NCI-H69 (cell line): ENCODE measurements around the gene WRAP73.

Experiments
- DNase-seq: peaks from one replicate; lab custom pipeline; 2025; lab: John Stamatoyannopoulos, UW

The WRAP73 gene

GRCh38 chr1:3668585-3669300 is 18.8 kb upstream of the WRAP73 start:
- DNase-seq = peak; percentile 94

DNA sequence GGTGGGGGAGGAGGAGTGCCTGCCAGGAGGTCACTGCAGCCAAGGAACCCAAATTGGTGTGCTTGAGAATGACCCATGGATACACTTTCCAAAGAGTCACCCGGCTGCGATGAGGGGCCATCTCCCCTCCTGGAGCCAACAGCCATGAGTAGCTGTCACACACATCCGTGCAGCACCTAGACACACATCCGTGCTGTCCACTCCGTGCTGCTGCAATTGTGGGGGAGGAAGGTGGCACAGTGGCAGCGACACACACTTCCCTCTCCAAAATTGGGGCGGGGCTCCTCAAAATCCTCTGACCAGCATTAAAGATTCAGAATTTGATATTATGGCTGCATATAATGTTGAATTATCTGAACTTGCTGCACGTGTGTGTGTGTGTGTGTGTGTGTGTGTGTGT is 18.2 kb upstream of the WRAP73 start:
- peak; percentile 53 for DNase-seq

GRCh38 chr1:3664700-3665375 is 14.9 kb upstream of the WRAP73 start:
- DNase-seq = peak; percentile 51

- DNase-seq = peak; percentile 86
These were observed 14.2 kb upstream of the WRAP73 start for GRCh38 chr1:3663999-3664699.

DNA sequence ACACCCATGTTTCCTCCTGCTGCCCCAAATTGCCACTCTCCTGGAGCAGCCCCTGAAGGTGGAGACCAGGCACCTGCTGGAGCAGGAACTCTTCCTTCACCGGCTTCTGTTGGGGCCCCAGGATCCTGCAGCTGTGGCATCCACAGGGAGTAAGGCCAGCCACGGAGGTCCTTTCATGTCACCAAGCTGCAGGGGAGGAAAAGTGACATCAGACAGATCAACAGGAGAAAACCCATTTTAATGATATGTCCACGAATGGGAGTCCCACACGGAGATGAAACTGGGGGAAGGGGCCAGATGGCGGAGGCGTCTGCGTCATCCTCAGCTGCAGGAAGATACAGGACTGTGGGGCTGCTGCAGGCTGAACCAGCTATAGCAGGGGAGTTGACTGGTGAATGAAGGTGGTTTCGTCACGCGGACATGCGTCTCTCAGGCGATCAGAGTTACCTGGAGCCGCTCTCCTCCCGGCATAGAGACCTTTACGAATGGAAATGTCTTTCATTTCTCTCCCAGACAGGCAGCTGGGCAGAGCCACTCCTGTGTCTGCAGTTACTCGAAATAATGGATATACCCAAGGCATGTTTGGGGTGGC is 12.3 kb upstream of the WRAP73 start:
- DNase-seq = peak; percentile 8

DNA sequence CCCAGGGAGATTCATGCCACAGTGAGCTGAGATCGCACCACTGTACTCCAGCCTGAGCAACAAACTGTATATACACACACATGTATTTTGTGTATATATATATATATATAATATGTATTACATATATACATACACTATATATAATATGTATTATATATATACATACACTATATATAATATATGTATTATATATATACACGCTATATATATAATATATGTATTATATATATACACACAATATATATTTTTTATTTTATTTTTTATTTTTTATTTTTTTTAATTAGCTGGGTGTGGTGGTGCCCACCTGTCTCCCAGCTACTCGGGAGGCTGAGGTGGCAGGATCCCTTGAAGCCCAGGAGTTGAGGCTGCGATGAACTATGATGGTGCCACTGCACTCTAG is 11.7 kb upstream of the WRAP73 start:
- DNase-seq = no peak

- DNase-seq = peak; percentile 3
These were observed 10.8 kb upstream of the WRAP73 start for GRCh38 chr1:3660704-3661103.

DNA sequence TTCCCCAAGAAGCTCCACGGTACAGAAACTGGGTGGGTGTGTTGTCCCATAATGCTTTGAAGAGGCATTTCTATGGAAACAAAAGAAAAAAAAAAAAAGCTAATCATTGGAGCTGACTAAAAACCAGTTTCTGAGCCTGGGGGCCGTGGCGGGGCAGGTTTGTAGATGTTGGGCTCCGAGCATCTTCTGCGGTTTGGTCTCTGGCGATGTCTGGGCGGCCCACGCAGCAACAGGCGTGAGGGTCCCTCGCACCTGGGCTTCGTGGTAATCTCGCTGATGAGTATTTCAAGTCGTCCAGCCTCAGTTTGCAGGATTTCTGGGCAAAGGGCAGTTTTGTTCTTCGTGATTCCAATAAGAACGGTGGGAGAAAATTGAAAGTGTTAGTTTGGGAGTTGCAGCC is 9.2 kb upstream of the WRAP73 start:
- DNase-seq = no peak

GRCh38 chr1:3658231-3658615 is 8.3 kb upstream of the WRAP73 start:
- DNase-seq = peak; percentile 89

DNA sequence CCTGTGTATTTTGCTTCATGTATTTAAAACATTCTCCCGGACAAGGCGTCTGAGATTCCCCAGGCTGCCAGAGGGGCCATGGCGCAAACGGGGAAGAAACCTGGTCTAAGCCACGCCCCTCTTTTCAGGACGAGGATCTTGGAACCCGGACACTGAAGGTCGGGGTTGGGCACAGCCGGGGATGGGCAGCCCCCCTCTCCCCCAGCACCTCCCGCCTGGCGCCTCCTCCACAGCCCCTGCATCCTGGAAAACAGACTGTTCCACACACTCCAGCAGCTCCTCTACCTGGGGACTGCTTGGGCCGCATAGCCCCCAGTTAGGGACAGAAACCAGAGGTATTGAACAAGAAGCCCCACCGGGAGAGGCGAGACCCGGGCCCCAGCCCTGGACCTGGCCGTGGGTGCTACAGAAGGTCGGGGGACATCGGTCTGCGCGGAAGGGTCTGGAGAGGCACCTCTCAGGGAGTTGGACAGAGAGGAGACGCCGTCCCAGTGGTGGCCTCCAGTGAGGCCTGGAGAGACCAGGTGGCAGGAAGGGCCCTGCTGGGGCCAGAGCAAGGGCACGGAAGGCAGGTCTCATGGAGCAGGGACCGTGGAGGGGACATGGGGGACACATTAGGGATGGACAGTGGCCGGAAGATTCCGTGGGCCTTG is 7.8 kb upstream of the WRAP73 start:
- DNase-seq = peak; percentile 50

DNA sequence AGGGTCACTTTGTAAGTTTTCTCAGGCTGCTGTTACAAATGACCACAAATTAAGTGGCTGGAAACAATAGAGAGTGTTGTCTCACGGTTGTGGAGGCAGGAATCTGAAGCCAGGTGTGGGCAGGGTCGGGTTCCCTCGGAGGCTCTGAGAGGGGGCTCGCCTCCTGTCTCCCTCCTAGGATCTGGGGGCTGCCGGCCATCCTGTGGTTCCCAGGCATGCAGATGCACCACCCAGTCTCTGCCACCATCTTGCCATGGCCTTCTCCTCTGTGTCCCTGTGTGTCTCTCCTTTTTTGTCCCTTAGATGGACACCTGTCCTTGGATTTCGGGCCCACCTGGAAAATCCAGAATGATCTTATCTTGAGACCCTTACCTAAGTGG is 7.2 kb upstream of the WRAP73 start:
- DNase-seq = peak; percentile 49

DNA sequence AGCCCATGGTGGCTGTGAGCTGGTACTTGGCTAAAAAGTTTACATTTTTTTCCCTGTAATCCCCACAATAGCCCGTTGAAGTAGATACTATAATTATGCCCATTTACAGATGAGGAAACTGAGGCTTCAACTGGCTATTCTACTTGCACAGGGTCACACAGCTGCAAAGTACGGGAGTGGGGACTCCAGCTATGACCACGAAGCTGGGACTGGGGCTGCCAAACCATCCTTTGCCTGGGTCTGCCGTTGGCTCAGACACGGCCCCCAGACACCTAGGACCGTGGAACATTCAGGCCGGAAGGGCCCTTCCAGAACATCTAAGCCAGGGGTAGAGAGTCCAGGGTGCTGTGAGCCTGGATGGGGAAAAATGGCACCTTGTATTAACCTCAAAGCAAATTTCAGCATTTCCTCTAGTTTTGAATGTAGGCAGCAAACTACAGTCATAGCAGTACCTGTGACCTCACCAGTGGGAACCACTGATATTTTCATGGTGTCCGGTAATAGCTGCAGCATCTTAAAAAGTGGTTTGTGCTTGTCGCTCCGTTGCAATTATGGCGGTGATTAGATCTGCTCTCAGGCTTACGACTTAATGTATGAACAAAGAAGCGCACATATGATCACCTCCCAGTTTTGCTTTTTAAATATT is 6.7 kb upstream of the WRAP73 start:
- DNase-seq = no peak

DNA sequence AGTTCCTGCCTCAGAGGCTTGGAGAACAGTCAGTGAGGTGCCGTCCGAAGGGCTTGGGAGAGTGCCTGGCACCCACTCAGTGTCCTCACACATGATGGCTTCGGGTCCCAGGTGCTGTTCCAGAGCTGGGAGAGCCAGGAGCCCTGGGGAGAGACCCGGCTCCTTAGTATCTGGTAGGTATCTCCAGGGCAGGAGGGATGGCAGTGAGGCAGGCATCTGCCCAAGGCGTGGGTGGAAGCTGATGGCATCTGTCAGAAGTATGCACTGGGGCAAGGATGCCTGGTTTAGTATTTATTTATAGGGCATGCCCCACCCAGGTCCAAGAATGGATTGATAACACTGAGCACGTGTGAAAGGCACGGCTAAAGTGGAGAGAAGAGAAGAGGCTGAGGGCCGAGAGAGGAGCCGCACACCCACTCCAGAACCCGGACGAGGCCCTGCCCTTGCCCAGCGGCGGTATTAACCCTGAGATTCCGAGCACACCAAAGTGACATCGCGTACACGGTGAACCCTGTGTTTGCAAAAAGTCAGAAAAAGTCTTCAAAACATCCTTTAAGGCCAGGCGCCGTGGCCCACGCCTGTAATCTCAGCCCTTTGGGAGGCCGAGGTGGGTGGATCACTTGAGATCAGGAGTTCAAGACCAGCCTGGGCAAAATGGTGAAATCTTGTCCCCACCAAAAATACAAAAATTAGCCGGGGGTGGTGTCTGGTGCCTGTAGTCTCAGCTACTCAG is 4.8 kb upstream of the WRAP73 start:
- DNase-seq = no peak

DNA sequence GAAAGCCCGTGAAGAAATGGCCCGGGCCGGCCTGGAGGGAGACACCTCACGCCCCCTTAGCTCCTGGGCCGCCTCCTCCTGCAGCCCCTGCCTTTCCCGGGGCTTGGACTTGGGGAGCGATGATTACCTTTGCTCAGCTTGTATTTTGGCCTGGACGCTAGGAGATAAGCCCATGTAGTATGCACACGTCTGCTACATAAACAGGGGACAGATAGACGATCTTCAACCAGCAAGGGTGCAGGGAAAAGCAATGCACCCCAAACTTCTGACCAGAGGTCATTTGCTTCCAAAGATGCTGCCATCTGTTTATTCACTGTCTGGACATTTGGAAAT is 3.3 kb upstream of the WRAP73 start:
- no peak for DNase-seq

GRCh38 chr1:3652548-3653285 is 2.8 kb upstream of the WRAP73 start:
- peak; percentile 67 for DNase-seq

- DNase-seq = peak; percentile 88
These were observed 2.1 kb upstream of the WRAP73 start, which contains the start of gene TP73 for GRCh38 chr1:3651930-3652547. Gene TP73, plus strand, starts transcription at chr1:3652516. Its CDS starts 29,850 bp downstream, at chr1:3682366.

GRCh38 chr1:3651026-3651929 is 1.4 kb upstream of the WRAP73 start:
- no peak for DNase-seq

GRCh38 chr1:3650248-3651025 is 534 bp upstream of the WRAP73 start:
- no peak for DNase-seq
